AG04449 (cell line): ENCODE measurements around the gene USP48.
"Not testable (repeated sequence)": the region's sequence is repeated elsewhere in the genome, so short reads cannot be mapped to it uniquely, and the experiment has no call there.

Experiments
- CTCF ChIA-PET: fragments of 350-600 bp; formaldehyde crosslinking; extraction: SDS; loops from one replicate; lab custom pipeline; 2021; ENCODE audit warnings: antibody characterized with exemption; lab: Yijun Ruan, JAX
- POLR2A ChIA-PET: fragments of 400-600, 350-600 bp; formaldehyde crosslinking; extraction: SDS; loops from one replicate; lab custom pipeline; 2020; ENCODE audit warnings: antibody characterized with exemption, inconsistent platforms; lab: Yijun Ruan, JAX
- DNase-seq: peaks from one replicate; pipeline ENCODE4 v3.0.0-alpha.2; 2010; ENCODE audit warnings: low read depth, low spot score
- H3K4me3 ChIP-seq: 2 replicates; pipeline ENCODE4 v1.5.1; 2011; ENCODE audit warnings: low read depth, mild to moderate bottlenecking, control low read depth, low read length
- CTCF ChIP-seq: IDR thresholded peaks from one replicate; pipeline ENCODE4 v1.5.1; 2011; ENCODE audit warnings: mild to moderate bottlenecking, moderate library complexity, low read length, control low read depth, inconsistent platforms; ENCODE audit not compliant: insufficient read depth; ENCODE audit errors: missing control alignments

Gene USP48

DNA sequence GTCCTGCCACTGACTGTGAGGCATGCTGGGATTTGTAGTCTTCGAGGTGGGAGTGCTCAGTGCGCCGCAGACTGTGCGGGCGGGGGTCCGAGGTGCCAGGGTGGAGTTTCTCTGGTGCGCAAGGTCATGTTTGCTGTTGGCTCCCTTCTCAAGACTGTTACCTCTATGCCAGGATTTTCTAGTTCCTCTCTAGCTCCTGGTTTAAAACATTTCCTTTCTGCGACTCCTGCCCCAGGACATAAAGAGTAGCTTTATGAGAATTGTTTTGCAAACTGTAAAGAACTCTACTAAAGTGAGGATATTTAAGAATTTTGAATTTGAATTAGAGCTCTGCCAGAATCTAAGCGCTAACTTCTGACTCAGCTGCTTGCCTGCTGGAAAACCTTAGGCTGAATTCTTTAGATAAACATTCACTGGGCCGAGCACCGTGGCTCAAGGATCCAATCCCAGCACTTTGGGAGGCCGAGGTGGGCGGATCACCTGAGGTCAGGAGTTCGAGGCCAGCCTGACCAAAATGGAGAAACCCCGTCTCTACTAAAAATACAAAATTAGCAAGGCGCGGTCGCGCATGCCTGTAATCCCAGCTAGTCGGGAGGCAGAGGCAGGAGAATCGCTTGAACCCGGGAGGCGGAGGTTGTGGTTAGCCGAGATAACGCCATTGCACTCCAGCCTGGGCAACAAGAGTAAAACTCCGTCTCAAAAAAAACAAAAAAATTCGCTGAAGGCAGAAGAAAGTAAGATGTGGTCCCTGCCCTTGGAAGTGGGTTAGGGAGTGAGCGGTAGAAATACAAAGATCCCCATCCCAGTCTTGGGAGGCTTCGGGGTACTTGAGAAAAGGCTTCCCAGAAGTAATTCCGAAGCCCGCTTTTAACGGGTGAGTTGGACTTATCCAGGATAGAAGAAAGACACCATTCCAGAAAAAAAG lies 992 bp upstream of the USP48 start:
- no peak for TF ChIP-seq CTCF
- DNase-seq: no peak
- peak overlapping the region; percentile 96 for H3K4me3 ChIP-seq
- ChIA-PET POLR2A (interaction anchor here (0.6 kb wide), 1 partner anchor 1494 kb away, joined by 3 read pairs; no protein-coding TSS in a partner anchor), CTCF (no interaction called here)

- peak overlapping the region; percentile 96 for H3K4me3 ChIP-seq
- CTCF ChIA-PET: interaction anchor here (0.6 to 1.7 kb wide), 12 partner anchors 14 to 242 kb away, joined by 3 to 5 read pairs (median 3); no protein-coding TSS in a partner anchor
- POLR2A ChIA-PET: interaction anchor here (0.6 to 1.0 kb wide), 4 partner anchors 11 to 109 kb away, joined by 3 to 4 read pairs (median 3); no protein-coding TSS in a partner anchor
- TF ChIP-seq CTCF: peak; percentile 37
- no peak for DNase-seq
Measured at GRCh38 chr1:21782349-21782867, 541 bp downstream of the USP48 start.

DNA sequence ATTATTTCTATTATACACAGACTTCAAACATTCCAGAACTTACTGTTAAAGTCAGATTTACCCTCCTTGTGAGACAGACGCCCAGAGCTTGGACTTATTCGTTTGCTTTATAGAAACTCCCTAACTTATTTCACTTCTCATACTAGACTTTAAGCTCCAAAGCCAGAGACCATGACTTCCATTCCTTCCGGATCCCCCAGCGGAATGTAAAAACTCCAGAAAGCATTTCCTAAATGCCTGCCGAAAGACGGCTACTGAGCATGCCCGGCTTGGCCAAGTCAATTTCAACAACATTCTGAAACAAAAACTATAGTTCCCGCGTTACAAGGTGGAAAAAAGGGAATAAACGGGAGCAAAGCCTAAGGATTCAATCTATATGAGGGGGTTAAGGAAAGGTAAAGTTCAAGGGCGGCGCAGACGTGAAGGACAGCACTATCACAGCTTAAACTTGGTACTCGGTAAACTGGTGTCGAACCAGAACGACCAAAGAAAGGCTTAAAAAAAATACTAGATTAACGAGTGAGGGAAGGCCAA lies 1.1 kb downstream of the USP48 start:
- H3K4me3 ChIP-seq: peak overlapping the region; percentile 96
- POLR2A ChIA-PET: interaction anchor here (0.6 to 1.0 kb wide), 6 partner anchors 10 to 108 kb away, joined by 3 to 4 read pairs (median 3); no protein-coding TSS in a partner anchor
- CTCF ChIA-PET: interaction anchor here (0.7 to 1.7 kb wide), 14 partner anchors 9 to 251 kb away, joined by 3 to 6 read pairs (median 4); no protein-coding TSS in a partner anchor
- no peak for DNase-seq
- no peak for TF ChIP-seq CTCF

GRCh38 chr1:21779613-21780521 lies 3.1 kb downstream of the USP48 start:
- POLR2A ChIA-PET: no interaction called here
- CTCF ChIA-PET: no interaction called here
- no peak for TF ChIP-seq CTCF
- no peak for DNase-seq
- no peak overlapping the region for H3K4me3 ChIP-seq

- no peak for DNase-seq
- ChIA-PET CTCF (no interaction called here), POLR2A (no interaction called here)
- TF ChIP-seq CTCF: no peak
- no peak overlapping the region for H3K4me3 ChIP-seq
Measured at GRCh38 chr1:21778405-21778727, 4.6 kb downstream of the USP48 start.

GRCh38 chr1:21776925-21777324 lies 6.0 kb downstream of the USP48 start:
- CTCF ChIA-PET, H3K4me3 ChIP-seq, POLR2A ChIA-PET, DNase-seq: not testable (repeated sequence)
